HG03342 (cell line): Measurements from ENCODE around the gene CD2BP2.
"Not testable (repeated sequence)": the region's sequence is repeated elsewhere in the genome, so short reads cannot be mapped to it uniquely, and the experiment has no call there.

Source experiments
- ATAC-seq: cut with Tn5 transposase; IDR thresholded peaks from one replicate; pipeline ENCODE4 v1.9.1; 2021; ENCODE audit warnings: mild to moderate bottlenecking, moderate library complexity; ENCODE audit not compliant: unreplicated experiment

CD2BP2 gene

GRCh38 chr16:30355144-30355953 lies at the start of gene CD2BP2:
CD2BP2 (minus strand) TSS chr16:30355308; CDS start chr16:30354681, 627 bp downstream.
- ATAC-seq, result peak; percentile 60

DNA sequence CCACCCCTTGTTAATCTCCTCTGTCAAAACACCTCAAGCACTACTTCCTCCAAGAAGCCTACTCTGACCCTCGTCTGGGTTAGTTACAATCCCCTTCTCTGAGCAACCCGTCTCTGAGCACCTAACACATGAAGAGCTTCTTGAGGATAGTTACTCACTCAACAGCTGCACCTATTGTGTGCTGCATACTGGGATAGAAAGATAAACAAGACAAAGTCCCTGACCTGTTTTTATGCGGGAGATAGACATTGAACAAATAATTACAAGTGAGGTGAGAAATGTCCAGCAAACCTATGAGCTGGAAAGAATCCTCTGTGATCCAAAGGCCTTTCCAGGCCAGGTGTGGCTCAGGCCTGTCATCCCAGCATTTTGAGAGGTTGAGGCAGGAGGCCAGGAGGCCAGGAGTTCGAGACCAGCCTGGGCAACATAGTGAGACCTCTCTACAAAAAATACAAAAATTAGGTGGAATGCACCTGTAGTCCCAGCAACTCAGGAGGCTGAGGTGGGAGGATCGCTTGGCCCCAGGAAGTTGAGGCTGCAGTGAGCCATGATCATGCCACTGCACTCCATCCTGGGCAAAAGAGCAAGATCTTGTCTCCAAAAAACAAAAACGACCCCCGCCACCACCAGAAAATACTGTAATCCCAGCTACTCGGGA lies 46.8 kb upstream of the CD2BP2 start:
- ATAC-seq, result no peak

DNA sequence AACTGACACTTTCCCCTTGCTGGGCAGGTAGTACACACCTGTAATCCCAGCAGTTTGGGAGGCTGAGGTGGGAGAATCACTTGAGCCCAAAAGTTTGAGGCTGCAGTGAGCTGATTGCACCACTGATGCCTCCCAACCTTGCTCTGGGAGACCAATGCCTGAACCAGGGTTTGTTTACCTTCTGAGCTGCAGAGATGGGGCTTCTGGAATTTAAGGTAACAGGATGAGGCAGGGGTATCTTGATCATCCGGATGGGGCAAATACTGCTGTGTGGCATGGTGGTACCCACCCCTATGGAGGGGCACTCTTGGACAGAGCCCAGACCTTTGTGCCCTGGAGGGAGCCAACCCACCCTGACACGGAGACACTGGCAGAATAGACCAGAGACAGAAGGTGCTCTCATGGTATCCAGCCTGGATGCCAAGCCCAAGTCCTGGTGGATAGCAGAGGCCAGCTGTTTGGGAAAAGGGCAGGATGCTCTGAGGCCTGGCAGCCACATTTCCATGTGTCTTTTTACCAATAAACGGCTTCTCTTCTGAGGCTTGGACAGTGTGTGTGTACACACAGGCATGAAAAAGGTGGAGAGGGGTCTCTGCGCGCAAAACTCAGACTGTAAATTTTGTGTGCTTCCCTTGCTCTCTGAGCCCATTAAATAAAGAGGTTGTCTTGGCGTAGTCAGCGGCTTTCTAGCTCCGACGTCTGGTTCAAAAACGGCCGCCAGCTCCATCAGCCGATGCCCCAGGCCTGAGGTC lies 44.5 kb upstream of the CD2BP2 start:
- ATAC-seq, result no peak

GRCh38 chr16:30398661-30399434 lies 43.7 kb upstream of the CD2BP2 start:
- ATAC-seq, result no peak

- ATAC-seq, result no peak
These were observed 42.9 kb upstream of the CD2BP2 start for GRCh38 chr16:30397776-30398660.

DNA sequence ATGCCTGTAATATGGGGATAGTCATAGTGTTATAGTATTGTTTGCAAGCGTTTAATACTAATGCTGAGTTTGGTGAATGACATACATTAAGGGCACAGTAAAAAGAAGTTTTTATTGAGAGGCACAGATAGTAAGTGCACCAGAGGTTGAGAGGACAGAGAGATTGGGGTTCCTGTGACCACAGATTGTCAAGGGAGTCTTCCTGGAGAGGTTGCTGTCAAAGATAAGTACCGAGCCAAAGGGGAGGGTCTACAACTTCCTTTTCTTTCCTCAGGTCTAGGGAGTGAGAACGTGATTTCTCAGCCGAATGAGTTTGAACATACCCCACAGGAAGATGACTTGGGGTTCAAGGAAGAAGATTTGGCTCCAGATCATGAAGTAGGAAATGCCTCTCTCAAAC lies 41.9 kb upstream of the CD2BP2 start:
- ATAC-seq, result no peak

- ATAC-seq, result not testable (repeated sequence)
These were observed 41.5 kb upstream of the CD2BP2 start for GRCh38 chr16:30396627-30397026.

DNA sequence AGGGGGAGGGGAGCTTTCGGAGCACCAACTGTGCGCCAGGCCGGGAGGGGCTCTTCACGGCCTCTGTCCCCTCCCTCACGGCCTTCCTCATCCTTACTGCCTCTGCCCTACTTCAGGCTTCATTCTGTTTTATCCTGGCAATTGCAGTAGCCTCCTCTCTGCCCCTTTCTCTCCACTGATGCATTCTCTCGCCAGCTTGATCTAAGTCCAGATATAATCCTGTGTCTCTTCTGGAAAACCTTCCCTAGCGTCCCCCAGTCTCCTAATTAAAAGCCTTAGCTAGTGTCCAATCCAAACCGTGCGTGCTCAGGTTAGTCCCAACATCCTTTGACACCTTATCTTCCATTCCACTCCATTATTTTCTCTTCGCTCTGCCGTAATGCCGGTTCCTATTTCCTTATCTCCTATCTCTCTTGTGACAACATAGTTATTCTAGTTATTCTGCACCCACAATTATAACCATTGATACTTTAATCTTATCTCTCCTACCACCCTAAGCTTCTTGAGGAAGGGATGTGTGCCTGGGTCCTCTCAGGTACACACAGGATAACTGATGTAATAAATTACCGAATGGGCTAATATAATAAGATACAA lies 41.0 kb upstream of the CD2BP2 start:
- peak; percentile 14 for ATAC-seq

DNA sequence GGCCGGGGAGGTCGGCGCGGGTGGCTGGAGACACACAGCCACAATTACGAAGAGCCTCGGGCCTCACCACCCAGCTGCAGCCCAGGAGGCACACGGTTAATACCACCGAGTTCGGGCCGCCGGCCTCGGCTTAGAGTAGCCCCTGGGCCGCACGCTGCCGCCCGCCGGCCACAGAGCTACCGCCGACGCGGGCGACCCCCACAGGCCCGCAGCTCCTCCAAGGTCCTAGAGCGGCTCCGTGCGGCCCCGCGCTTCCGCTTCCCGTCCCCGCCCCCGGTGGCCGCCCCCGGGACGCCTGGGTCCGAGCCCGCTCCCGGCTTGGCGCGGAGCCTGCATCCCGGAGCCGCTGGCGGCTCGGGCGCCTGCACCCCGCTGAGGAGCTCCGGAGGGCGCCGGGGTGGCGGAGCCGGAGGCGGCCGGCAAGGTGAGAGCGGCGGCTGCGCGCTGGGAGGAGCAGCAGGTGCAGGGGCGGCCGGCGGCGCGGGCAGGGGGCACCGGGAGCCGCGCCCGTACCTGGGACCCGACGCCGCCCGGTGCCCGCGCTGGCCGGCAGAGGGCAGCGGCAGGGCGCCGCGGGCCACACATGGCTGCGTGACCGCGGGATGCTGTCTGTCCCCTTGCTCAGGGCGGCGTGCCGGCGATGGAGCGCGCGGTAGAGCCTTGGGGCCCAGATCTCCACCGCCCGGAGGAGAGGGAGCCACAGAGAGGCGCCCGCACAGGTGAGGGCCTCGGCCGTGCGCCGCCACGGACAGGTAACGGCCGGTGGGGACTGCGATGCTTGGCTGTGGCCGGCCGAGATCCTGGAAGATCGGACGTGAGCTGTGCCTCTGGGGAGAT lies 40.3 kb upstream of the CD2BP2 start, which contains the start of gene ZNF48:
Gene ZNF48 (plus strand): TSS at position 266 of the 837 bp plus-strand sequence. CDS start 375 bp downstream, at position 641.
- ATAC-seq, result peak; percentile 45

- no peak for ATAC-seq
These were observed 39.6 kb upstream of the CD2BP2 start for GRCh38 chr16:30394592-30395154.

GRCh38 chr16:30383521-30383920 lies 28.4 kb upstream of the CD2BP2 start:
- no peak for ATAC-seq

- ATAC-seq, result no peak
These were observed 27.2 kb upstream of the CD2BP2 start, which contains the start of gene SEPTIN1 for GRCh38 chr16:30382111-30382881. SEPTIN1 (minus strand) TSS chr16:30382561; CDS start chr16:30382542, 19 bp downstream.

- no peak for ATAC-seq
These were observed 26.4 kb upstream of the CD2BP2 start for GRCh38 chr16:30381291-30382041.

- no peak for ATAC-seq
These were observed 25.7 kb upstream of the CD2BP2 start for GRCh38 chr16:30380803-30381208.

DNA sequence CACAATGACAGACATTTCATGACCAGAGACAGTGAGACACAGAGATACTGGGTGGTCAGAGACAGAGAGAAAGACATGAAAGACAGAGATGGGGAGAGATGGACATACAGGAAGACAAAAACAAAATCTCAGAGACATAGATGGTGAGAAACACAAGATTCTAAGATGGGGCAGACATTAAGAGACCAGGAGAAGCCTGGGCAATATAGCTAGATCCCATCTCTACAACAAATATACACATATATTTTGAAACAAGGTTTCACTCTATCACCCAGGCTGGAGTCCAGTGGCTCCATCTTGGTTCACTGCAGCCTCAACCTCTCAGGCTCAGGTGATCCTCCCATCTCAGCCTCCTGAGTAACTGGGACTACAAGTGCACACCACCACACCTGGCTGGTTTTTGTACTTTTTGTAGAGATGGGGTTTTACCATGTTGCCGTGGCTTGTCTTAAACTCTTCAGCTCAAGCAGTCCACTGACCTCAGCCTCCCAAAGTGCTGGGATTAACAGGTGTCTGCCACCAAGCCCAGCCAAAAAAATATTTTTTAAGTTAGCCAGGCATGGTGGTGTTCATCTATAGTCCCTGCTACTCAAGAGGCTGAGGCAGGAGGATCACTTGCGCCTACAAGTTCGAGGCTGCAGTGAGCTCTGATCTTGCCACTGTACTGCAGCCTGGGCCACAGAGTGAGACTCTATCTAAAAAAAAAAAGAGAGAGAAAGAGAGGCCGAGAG lies 25.1 kb upstream of the CD2BP2 start:
- no peak for ATAC-seq
